ENCODE results near the gene TMEM220. TPM values are rescaled to one million over a fixed set of nuclear protein-coding genes. Genes with fewer than 3 reads are reported as not detected.
A peak's percentile ranks its signal among the peaks of the same experiment; 100 is the strongest.

TMEM220 gene
- 6.0 TPM for polyA plus RNA-seq (2013, experiment 1 of 2; ENCODE audit: insufficient read length)
- polyA plus RNA-seq (2013, experiment 2 of 2; ENCODE audit: insufficient read length) = 6.6 TPM

DNA sequence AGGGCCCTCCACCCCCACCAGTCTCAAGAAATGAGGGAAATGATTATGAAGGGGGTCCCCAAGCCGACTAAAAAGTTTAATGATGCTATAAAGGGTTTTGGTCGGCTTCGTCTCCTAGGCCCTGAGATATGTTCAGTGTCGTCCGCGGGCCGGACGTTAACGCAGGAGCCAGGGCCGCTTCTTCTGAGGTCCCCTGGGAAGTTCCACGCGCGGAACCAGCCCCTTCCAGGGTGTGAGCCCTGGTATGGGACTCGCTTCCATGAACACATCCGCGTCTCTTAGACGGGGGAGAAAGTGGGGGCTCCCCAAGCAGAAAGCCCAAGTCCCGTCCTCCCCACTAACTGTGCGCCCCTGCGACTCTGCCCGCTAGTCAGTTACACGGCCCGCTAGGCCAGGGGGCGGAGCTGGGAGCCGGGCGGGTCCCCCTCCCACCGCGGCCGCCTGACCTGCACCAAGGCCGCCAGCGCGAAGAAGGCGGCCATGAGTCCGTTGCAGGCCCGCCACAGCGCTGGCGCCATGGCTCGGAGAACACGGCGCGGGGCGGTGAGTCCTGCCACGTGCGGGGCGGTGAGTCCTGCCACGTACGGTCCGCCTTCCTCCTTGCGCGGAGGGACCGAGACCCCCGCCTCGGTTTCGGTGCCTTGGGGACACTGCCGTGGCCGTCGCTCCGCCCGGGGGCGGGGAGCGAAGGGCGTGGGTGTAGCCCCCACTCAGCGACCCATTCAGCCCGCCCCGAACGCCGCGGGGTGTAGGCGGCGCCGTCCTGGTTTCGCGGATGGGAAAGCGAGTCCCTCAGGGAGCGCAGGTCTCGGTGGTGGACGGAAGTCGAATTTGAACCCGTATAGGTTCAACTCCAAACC, at the start of gene TMEM220:
Gene TMEM220 (minus strand): TSS at position 690 of the 860 bp plus-strand sequence. CDS start 172 bp downstream, at position 518.
- DNase-seq = peak; percentile 75

DNA sequence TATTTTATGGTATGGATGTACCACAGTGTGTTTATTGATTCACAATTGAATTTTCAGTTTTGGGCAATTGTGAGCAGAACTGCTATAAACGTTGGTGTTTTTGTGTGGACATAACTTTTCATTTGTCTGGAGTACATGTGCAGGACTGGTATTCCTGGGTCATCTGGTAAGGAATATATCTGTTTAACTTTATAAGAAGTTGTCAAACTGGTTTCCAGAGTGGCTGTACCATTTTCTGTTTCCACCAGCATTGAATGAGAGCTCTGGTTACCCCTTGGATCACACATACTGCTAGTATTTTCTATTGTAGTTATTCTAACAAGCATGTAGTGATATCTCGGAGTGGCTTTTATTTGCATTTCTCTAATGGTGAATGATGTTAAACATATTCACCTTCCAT, 49.8 kb upstream of the TMEM220 start:
- DNase-seq = no peak

- DNase-seq = no peak
These were observed 48.1 kb upstream of the TMEM220 start for GRCh38 chr17:10777890-10778289.

GRCh38 chr17:10777131-10777807, 47.4 kb upstream of the TMEM220 start:
- no peak for DNase-seq

GRCh38 chr17:10776381-10776780, 46.6 kb upstream of the TMEM220 start:
- DNase-seq = no peak

GRCh38 chr17:10775740-10776356, 46.0 kb upstream of the TMEM220 start:
- DNase-seq = no peak

GRCh38 chr17:10775058-10775457, 45.2 kb upstream of the TMEM220 start:
- DNase-seq = no peak

DNA sequence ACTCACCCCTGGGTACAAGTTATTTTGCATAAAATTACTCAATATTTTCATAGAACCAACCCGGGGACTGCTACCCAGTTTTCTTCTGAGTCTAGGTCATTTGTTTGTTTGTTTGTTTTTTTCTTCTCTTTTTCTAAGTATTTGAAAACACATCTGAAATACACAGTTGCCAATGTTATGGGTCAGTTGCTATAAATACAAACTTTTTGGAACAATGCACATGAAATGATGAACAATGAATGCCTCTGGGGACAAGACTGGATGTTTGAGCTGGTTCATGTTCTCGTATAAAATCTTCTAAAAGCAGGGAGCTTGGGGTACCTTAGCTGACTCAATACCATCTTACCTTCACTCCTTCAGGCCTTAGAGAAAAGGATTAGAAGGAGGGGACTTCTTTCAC, 43.6 kb upstream of the TMEM220 start:
- DNase-seq = no peak

GRCh38 chr17:10772425-10773380, 42.9 kb upstream of the TMEM220 start:
- DNase-seq = no peak

DNA sequence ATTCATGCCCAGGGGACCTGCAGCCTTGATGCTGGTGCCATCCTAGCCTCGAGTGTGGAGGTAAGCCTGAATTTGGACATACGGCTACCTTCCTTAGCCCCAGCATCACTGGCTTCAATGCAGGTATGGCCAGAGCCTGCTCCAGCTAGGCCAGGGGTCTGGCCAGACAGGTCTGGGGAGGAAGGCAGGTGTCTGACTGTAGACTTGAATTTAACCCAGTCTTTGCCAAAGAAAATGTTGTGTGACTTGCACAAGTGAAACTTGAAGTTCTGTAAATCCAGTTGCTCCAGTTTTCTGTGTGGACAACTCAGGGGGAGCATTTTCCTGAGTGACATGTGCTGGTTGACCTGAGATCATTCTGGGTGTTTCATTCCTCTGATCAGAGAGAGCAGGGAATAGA, 41.3 kb upstream of the TMEM220 start:
- DNase-seq = no peak

DNA sequence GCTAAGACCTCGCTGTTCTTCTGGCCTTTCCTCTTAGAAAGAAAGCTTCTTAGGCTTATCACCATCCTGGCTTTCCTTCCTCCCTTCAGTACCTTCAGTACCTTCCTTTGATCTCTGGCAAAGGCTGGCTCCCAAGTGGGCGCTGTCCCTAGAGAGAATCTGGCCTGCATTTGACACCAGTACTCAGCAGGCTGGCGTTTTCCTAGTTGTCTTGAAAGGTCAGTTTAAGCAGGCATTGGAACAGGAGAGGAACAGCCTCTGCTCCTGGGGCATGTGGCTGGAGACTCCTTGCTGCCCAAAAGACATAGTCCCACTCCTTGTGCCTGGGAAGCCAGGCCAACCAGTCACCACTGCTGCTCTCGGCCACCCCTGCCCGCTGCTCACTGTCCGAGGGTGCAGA, 40.0 kb upstream of the TMEM220 start:
- DNase-seq = no peak

GRCh38 chr17:10768750-10769251, 39.0 kb upstream of the TMEM220 start:
- DNase-seq = no peak

DNA sequence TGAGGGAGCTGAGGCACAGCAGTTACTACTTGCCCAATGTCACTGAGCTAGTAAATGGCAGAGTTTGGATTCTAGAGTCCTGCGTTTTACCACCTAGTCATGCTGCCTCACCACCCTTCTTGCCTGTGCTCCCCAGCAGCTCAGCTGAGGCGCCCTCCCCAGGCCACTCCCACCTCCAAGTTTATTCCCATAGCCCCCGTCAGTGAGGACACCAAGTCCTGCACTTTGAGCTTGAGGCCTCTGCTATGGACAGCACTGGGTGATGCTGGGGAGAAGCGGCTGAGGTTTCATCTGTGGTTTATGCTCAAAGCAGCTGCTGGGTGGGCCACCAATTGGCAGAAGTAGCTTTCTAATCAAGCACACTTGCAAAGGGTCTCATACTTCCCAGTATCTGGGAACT, 37.4 kb upstream of the TMEM220 start:
- DNase-seq = no peak

GRCh38 chr17:10762037-10762436, 32.2 kb upstream of the TMEM220 start:
- no peak for DNase-seq

GRCh38 chr17:10761281-10761680, 31.5 kb upstream of the TMEM220 start:
- DNase-seq = no peak

- DNase-seq = no peak
These were observed 28.2 kb upstream of the TMEM220 start for GRCh38 chr17:10758062-10758461.

- no peak for DNase-seq
These were observed 27.8 kb upstream of the TMEM220 start for GRCh38 chr17:10757647-10758046.

DNA sequence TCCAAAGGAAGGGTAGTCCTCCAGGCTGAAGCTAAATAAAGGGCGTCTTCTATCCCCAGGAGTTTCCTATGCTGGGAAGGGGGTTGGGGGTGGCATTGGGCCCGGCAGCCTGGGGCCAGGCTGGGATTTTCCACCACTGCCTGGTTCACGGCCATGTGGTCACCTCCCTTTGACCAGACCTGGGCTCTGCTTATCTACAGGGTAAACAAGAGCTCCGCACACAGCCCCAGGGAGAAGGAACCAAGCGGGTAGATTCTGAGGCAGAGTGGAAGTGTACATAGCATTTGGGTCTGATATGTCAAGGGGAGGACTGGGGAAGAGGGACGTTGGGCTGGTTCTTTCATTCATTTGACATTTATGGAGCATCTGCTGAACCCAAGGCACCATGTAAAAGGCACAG, 27.2 kb upstream of the TMEM220 start:
- no peak for DNase-seq

GRCh38 chr17:10756619-10757018, 26.8 kb upstream of the TMEM220 start:
- DNase-seq = no peak

DNA sequence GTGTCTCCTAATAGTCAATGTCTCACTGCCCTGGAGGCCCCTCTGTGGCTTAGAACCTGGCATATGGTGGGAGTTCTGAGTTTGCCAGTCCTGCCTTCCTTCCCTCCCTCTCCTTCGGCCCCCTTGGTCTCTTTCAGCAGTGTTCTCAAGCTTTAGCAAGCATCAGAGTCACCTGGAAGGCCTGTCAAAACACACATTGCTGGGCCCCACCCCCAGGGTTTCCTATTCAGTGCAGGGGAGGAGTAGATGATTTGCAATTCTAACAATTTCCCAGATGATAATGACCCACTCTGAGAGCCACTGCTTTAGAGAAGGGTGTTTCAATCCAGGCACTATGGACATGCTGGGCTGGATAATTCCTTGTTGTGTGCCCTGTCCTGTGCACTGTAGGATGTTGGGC, 26.4 kb upstream of the TMEM220 start:
- DNase-seq = no peak

DNA sequence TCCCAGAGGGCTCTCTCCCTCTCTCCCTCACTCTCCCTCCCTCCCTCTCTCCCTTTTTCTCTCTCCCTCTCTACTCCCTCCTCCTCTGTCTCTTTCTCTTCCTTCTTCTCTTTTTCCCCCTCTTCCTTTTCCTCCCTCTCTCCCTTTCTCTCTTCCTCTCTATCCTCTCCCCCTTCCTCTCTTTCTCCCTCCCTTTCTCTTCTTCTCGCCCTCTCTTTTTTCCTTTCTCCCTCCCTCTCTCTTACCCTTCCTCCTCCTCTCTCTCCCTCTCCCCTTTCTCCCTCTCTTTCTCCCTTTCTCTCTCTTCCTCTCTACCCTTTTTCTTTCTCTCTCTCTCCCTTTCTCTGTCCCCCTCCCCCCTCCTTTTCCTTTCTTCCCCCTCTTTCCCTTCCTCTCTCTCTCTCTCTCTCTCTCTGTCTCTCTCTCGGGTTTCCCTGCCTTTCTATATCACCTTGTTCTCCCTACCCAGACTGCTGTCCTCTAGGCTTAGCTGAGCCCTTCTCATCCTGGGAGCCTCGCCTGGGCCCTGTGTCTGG, 25.8 kb upstream of the TMEM220 start:
- no peak for DNase-seq

All from fibroblast of skin of scalp (primary cell).